ENCODE measurements around the gene ARHGAP6. TPM values are rescaled to one million over a fixed set of nuclear protein-coding genes. Genes with fewer than 3 reads are reported as not detected.
"Not testable (repeated sequence)": the region's sequence is repeated elsewhere in the genome, so short reads cannot be mapped to it uniquely, and the experiment has no call there.

ARHGAP6 gene
- polyA plus RNA-seq, 3 donors = 1.2 to 7.8 (median 4.6) TPM

DNA sequence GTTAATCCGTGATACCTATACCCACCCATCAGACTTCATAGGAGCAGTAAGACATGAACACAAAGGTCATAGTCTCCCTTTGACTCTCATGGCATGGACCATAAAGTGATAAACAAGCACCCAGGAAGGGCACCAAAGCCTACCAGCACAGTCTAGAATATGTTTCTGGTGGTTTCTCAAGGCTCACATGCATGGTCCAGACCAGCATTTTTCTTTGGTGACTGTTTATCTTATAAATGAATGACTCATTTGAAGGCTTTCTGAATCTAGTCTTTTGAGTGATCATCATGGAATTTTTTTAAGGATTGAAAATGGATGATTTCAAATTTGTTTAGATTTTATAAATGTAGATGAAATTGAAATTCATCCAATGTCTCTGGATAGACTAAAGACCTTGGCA is 404.5 kb downstream of the ARHGAP6 start:
- H3K27ac ChIP-seq (ENCODE audit: low read depth, low read length) = no peak overlapping the region
- 77 to 100% (median 91%) methylated on average over 1 of the region's 1 CpG for WGBS, 3 donors

DNA sequence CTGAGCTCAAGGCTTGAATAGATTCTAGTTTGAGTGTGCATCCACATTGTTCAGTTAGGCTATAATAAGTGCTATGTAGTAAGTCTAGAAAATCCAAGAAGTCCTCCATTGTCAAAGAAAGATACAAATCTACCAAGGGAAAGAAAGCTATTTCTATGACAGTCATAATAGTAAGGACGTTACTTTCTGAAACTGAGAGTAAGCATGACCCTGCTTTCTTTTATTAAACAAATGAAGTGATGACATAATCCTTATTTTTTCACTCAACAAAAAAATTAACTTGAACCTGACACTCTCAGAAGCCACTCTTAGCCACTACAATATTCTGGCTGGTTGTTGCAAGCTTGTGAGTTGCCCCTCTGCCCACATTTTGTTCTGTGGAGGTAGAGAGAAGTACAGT is 406.3 kb downstream of the ARHGAP6 start:
- no peak overlapping the region for H3K27ac ChIP-seq (ENCODE audit: low read depth, low read length)
- 49 to 71% (median 67%) methylated on average over 1 of the region's 1 CpG for WGBS, 3 donors

DNA sequence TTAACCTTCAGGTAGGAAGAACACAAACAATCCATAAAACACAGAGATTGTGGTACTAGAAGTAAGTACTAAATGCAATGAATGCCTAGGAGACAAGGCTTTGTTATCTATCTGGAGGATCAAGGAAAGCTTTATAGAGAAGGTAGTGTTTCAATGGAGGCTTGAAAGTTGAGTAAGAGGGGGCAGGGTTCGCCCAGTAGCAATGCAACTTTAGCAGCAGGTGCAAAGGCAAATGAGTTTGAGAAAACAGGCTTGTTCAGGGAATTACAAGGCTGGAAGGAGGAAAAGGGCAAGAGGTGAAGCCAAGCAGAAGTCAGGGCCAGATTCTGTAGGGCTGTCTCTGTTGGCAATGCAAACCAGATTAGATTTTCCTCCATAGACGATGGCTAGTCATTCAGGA is 408.0 kb downstream of the ARHGAP6 start:
- H3K27ac ChIP-seq (ENCODE audit: low read depth, low read length) = no peak overlapping the region
- WGBS, 3 donors = 53 to 82% (median 65%) methylated on average over 2 of the region's 2 CpGs

DNA sequence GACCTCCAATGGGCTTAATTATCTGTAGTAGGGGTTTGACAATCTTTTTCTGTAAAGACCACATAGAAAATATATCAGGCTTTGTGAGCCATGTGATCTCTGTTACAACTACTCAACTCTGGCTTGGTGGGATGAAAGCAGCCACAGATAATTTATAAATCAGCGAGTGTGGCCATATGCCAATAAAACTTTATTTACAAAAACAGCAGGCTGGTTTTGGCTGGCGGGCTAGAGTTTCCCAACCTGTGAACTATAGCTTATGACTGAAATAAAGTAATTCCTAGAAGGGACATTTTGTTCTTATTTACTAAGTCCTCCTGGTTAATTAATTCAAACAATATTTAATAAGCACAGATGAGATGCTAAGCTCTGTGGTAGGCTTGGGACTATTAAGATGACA is 408.4 kb downstream of the ARHGAP6 start:
- no peak overlapping the region for H3K27ac ChIP-seq (ENCODE audit: low read depth, low read length)
- 63 to 93% (median 91%) methylated on average over 2 of the region's 2 CpGs for WGBS, 3 donors

DNA sequence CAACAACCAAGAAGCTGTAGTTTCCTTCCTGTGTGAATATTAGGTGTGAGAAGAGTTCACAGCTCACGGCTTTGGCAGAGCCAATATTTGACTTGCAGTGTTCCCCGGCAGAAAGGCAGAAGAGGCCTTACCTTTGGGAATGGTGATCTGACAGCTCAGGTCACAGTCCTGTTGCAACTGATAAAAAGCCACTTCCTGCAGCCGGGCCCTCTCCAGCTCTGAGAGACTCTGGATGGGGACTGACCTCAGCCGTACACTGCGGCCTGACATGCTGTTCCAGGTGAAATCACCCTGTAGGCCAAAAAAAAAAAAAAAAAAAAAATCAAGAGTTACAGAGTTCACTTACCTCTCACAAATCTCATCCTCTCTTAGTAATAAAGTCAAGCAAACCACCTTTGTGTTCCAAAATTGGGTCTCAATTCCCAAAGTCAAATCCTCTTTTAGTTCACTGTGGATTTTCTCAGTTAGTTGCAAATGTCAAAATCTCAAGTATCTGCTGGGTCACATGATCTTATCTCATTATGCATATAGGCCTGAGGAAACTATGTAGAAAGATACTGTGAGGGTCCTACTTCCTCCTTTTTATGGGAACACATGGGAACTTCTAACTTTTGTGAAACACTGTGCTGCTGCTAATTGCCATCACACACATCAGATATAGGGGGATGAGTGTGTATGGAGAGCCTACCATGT is 411.2 kb downstream of the ARHGAP6 start:
- WGBS, 3 donors = 67 to 78% (median 69%) methylated on average over 5 of the region's 5 CpGs
- H3K27ac ChIP-seq (ENCODE audit: low read depth, low read length) = no peak overlapping the region

DNA sequence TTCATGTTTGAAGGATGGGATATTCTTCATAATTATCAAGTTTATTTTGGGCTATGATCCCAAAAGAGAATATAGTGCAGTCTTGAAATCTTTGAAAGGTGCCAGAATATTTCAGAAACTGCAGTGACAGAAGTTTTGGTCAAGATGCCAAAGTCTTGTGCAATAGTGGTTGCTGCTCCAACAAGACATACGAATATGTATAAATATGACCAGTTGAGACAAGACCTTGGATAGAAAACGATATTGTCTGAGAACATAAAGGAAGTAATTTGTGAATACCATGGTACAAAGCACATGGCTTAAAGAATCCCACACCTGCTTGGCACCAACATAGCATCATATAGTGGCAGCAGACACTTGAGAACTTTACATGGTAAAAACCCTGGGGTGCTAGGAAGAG is 421.1 kb downstream of the ARHGAP6 start:
- H3K27ac ChIP-seq (ENCODE audit: low read depth, low read length) = no peak overlapping the region
- WGBS, 3 donors = 21 to 33% (median 33%) methylated on average over 2 of the region's 2 CpGs

DNA sequence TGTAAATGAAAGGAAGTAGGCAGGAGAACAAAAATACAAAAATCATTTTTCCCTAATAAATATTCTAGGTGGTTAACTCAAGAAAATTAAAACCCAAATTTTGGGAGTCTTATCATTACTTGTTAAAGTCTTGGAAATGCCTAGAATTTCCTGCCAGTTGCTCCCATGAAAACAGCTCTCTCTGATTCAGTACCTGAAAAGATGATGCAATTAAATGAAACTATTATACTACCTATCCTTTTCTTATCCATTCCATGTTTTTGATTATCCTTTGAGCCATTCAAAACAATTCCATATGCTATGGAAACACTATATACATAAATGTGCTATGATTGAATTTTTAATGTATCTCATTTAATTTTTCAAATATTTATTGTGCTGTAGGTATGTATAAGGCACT is 423.0 kb downstream of the ARHGAP6 start:
- H3K27ac ChIP-seq (ENCODE audit: low read depth, low read length) = no peak overlapping the region

DNA sequence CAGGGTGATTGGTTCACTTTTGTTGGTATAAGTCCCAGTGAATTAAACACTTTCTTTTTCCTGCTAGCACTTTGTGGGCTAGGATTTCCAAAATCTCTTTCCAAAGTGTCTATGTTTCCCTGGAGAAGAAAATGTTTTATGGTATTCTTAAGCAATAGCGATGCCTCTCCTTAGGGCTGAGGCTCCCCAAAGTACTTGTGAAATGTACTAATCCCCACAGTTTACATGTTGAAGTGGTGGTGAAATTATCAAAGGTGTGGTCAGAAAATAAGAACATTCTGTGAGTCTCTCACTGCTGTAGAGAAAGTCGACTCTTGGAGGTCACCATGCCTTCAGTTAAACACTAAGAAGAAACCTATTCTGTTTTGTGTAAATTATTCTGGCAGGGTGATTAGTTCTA is 424.0 kb downstream of the ARHGAP6 start:
- WGBS, 3 donors = 57 to 91% (median 84%) methylated on average over 2 of the region's 2 CpGs
- H3K27ac ChIP-seq (ENCODE audit: low read depth, low read length) = no peak overlapping the region

DNA sequence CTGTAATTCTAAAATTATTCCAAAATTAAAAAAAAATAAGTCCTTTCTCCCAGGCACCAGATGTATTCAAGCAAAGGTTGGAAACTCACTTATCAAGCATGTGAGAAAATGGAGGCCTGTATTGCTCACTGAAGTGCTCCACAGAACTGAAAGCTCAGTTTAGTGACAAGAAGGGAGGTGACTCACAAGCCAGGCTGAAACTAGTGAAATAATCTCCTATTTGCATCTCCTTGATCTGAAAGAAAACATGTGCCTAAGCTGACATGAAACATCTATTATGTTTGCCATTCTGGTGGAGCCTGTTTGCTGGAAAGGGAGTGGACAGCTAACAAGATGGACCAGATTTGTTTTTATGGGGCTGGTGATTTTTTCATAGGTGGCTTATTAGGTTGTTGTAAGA is 426.5 kb downstream of the ARHGAP6 start:
- H3K27ac ChIP-seq (ENCODE audit: low read depth, low read length) = no peak overlapping the region

DNA sequence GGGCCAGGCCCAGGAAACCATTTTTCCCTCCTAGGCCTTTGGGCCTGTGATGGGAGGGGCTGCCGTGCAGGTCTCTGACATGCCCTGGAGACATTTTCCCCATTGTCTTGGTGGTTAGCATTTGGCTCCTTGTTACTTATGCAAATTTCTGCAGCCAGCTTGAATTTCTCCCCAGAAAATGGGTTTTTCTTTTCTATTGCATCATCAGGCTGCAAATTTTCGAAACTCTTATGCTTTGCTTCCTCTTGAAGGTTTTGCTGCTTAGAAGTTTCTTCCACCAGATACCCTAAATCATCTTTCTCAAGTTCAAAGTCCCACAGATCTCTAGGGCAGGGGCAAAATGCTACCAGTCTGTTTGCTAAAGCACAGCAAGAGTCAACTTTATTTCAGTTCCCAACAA is 430.3 kb downstream of the ARHGAP6 start:
- H3K27ac ChIP-seq (ENCODE audit: low read depth, low read length) = not testable (repeated sequence)
- WGBS, 3 donors = 63 to 83% (median 83%) methylated on average over 2 of the region's 2 CpGs

DNA sequence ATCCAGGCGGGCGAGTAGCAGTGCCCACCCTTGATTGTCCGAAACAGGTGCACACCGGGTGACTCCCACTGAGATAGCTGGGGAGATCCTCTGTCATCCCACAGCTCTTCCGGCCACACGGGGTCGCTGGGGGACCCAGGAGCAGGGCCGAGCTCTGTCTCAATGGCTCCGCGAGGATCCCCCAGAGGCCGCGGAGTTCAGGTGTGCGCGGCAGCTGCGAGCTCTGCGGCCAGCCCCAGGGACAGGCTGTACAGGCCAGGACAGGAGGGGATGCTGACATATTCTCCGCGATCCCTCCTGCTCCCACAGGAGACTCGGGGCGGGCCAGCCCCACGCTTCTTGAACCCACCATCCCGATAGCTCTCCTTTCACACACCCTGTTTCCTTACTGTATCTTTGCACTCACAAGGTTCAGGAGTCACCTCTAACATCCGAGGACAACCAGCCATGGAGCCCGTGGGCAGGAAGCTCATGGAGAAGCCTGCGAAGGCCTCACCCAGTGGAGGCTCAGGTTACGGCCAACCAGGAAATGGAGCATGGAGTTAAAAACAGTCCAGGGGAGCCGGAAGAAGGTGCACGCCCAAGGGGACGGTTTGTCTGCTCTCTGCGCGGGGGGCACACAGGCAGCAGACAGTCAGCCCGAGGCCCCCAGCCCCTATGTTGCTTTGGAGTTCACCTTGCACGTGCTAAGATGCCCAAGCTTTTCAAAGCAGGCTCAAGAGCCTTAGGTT is 450.4 kb downstream of the ARHGAP6 start:
- 79 to 86% (median 85%) methylated on average over 15 to 33 of the region's 33 CpGs for WGBS, 3 donors
- H3K27ac ChIP-seq (ENCODE audit: low read depth, low read length) = no peak overlapping the region

DNA sequence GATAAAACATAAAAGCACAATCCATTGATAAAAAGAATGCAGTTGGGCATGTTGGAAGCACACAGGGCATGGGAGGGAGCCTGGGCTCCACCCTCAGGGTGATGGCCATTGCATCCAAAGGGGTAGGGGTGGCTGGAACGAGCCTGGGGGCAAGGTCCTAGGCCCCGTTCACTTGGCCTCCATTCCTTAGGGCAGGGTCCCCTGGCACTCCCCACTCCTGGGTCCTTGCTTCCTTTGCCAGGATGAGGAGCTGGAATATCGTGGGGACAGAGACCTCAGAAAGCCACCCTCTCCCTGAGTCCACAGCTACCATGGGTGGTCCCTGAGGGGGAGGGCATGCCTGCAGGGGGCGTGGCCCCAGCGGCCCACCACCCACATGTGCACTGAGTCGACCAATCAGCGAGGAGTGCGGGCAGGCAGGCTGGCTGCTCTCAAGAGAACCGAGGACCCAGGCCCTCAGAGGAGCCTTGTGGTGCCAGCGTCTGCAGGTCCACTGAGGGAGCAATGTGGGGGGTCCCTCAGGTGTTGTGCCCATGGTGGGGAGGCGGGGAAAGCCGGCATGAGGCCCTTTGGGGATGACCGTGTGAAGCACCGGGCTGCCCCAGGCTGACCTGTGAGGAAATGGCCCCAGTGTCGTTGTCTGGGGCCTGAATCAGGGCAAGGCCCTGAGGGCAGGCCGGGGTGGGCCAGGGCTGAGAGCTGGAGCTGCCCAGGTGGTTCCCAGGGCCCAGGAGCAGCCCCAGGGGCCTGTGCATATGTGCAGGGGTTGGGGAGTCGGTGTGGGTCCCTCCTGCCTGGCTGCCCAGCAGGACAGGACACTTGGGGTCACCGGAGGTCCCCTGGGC is 451.2 kb downstream of the ARHGAP6 start:
- H3K27ac ChIP-seq (ENCODE audit: low read depth, low read length) = no peak overlapping the region
- 82 to 92% (median 84%) methylated on average over 7 to 18 of the region's 18 CpGs for WGBS, 3 donors

DNA sequence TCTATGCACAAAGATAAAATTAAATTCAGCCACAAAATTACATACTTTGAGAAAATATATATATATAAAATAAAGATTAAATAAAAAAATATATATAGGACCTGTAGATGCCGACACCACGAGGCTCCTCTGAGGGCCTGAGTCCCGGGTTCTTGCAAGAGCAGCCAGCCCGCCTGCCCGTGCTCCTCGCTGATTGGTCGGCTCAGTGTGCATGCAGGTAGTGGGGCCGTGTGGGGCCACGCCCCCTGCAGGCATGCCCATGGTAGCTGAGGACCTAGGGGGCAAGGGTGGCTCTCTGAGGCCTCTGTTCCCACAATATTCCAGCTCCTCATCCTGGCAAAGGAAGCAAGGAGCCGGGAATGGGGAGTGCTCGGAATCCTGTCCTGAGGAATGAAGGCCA is 453.0 kb downstream of the ARHGAP6 start:
- WGBS, 3 donors = 84 to 96% (median 94%) methylated on average over 6 to 11 of the region's 11 CpGs
- H3K27ac ChIP-seq (ENCODE audit: low read depth, low read length) = no peak overlapping the region

DNA sequence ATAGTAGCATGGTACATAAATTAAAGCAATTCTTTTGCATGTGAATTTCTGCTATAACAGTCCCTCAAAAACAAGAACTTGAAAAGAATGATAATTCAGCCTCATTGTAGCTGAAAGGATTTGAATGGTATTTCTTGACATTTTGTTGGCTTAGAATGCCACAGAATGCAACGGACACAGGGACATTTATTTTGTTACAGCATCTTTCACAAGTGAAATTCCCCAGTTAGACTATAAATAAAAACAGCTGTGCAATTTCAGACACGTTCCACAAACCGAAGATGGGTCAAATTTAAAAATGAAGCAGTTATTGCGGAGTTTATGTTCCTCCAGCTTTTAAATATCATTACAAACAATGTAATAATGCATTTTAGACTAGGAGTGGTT is 455.3 kb downstream of the ARHGAP6 start:
- 46 to 61% (median 53%) methylated on average over 4 of the region's 4 CpGs for WGBS, 3 donors

DNA sequence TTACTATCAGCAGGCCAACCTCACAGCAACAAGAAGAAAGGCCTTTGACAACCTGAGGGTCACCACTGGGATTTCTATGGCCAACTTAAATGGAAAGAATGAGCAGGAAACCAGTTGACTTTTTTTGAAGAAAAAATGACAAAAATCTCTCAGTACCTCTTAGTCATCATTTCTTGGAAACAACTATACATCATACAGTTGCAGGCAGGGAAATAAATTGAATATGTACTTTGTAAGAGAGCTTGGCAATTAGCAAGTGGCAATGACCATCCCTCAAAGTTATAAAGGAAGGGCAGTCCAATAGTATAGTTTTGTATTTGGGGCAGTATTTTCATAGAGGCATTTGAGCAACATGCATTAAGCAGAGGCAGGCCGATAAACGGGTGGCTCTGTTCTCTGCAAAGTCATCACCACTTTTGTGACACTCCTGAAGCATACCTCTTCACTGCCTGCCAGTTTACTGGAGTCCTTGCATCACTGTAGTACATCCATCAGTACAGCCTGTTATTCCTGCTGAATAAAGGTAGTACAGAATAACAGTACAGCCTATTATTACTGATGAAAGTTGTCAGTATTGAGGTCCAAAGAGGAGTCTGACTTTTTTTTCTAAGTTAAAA is 455.8 kb downstream of the ARHGAP6 start:
- 79 to 87% (median 83%) methylated on average over 2 of the region's 2 CpGs for WGBS, 3 donors

More for the DNA sequence above, 455.3 kb downstream of the ARHGAP6 start:
- H3K27ac ChIP-seq (ENCODE audit: low read depth, low read length) = no peak overlapping the region

DNA sequence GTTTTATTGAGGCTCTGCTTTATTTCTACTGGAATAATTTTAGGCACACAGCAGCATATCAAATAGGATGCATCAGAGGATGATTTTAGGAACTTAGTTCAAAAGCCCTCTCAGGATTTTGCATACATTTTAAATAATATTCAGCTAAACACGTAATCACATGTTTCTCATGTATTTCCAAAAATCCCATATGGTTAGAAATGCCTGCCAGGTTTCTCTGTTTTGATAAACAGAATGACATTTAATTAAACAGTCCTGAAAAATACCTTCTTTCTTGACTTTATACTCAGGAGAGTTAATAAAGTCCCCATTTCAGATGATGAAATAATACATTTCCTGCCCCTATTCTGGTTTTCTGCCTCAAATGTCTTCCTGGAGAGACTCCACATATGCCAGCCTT is 459.0 kb downstream of the ARHGAP6 start:
- no peak overlapping the region for H3K27ac ChIP-seq (ENCODE audit: low read depth, low read length)
- 50 to 88% (median 83%) methylated on average over 1 of the region's 1 CpG for WGBS, 3 donors

More for the DNA sequence above, 455.8 kb downstream of the ARHGAP6 start:
- H3K27ac ChIP-seq (ENCODE audit: low read depth, low read length) = no peak overlapping the region

DNA sequence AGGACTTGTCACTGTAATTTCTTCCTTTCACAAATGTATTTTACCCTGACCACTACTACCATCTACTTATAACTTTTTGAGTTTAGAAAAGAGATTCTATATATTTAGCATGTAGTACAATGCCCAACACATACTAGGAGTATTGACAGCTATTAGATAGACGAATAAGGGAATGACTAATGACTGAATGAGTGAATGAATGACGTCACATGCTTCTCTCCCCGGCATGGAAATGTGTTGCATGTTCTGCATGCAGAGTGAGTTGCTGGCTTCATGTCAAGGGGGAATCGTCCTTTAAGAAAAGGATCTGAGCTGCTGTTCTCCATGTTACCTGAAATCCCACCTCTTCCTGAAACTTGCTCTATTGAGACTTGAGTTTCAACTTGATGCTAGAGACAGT is 459.9 kb downstream of the ARHGAP6 start:
- 61 to 87% (median 81%) methylated on average over 4 of the region's 4 CpGs for WGBS, 3 donors

DNA sequence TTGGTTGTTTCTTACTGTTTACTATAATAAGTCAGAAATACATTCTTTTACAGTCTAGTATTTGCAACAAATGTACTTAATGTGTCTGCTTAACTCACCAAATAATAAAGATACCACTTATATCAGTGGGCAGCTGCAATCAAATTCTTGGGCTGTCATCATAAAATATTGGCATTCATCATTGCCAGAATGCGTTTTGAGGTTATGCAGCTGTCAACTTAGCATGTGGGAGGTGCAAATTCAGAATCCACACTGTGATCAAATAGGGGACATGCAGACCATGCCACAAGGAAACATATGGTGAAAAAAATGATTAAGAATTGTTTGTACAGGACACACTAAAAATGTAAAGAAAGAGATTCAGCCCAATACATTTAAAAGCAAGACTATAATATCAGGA is 468.0 kb downstream of the ARHGAP6 start:
- WGBS, 3 donors = 42 to 62% (median 50%) methylated on average over 1 of the region's 1 CpG
- H3K27ac ChIP-seq (ENCODE audit: low read depth, low read length) = no peak overlapping the region

More for the DNA sequence above, 459.9 kb downstream of the ARHGAP6 start:
- H3K27ac ChIP-seq (ENCODE audit: low read depth, low read length) = no peak overlapping the region

DNA sequence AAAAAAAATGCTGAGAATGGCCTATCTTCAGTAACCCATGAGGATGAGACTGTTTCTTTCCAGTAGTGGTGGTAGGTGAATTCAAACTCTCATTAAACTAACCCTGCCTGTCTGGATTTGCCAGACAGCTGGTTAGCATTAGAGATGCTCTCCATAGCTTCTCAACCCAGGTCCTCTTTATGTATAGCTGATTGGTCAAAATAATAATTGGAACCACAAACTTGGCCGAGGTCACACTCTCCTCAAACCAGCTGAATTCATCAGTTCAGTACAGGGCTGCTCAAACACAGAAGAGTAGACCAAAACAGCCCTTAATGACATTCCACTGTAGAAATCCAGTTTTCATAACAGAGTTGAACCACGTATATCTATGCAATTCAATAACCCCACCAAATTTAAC is 469.2 kb downstream of the ARHGAP6 start:
- no peak overlapping the region for H3K27ac ChIP-seq (ENCODE audit: low read depth, low read length)
- 50 to 76% (median 72%) methylated on average over 2 of the region's 2 CpGs for WGBS, 3 donors
